ENCODE results near the gene PRMT9. TPM values are rescaled to one million over a fixed set of nuclear protein-coding genes. Genes with fewer than 3 reads are reported as not detected.

The PRMT9 gene
- total RNA-seq, 1 donor from 2014 or later, result 7.1 TPM

DNA sequence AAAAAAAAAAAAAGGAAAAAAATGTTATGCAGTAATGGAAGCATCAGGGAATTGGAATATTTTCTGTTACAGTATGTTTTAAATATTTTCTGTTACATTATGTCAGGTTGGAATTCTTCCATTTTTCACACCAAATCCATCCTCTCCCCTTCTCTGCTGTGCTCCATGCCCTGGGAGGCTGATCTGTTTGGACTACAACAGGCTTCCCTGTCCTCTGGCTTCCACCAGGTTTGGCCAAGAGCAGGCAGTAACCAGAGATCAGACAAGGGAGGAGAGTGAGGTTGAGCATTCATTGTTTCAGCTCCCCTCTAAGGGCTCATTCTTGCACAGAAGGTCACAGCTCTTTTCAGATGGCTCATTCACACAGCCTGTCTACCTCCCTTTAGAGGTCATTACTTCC, 78.5 kb downstream of the PRMT9 start:
- Histone ChIP-seq H3K4me3 (ENCODE audit: low read depth, low read length) (no peak overlapping the region), H3K36me3 (ENCODE audit: control insufficient read depth, insufficient read depth, low read length) (no peaks in the 10 kb centered on the region), H3K27me3 (ENCODE audit: control insufficient read depth, insufficient read depth, low read length) (no peaks in the 10 kb centered on the region)
- FAIRE-seq, result no peak
- TF ChIP-seq, protein P1, sequence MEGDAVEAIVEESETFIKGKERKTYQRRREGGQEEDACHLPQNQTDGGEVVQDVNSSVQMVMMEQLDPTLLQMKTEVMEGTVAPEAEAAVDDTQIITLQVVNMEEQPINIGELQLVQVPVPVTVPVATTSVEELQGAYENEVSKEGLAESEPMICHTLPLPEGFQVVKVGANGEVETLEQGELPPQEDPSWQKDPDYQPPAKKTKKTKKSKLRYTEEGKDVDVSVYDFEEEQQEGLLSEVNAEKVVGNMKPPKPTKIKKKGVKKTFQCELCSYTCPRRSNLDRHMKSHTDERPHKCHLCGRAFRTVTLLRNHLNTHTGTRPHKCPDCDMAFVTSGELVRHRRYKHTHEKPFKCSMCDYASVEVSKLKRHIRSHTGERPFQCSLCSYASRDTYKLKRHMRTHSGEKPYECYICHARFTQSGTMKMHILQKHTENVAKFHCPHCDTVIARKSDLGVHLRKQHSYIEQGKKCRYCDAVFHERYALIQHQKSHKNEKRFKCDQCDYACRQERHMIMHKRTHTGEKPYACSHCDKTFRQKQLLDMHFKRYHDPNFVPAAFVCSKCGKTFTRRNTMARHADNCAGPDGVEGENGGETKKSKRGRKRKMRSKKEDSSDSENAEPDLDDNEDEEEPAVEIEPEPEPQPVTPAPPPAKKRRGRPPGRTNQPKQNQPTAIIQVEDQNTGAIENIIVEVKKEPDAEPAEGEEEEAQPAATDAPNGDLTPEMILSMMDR (IDR thresholded peaks at IDR 0.05; ENCODE audit: insufficient read depth, low read length, severe bottlenecking), result no peak
- DNase-seq (ENCODE audit: low read depth), result no peak

DNA sequence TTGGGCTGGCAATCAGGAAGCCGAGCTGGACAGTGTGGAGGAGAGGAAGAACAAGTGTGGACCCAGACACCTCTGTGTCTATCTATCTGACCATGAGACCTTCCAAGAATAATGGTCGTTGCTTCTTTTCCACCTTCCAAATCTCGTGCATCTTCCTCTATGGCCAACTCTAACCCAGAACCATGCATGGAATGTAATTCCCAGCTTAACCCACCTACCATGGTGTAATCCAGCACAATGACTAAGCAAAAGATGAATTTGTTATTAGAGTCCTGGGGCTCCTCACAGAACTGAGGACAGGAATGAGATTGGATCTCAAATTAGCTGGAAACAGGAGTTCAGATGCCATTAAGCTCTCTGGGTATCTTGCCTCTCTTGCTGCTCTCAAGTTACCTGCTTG, 84.2 kb downstream of the PRMT9 start:
- no peak for FAIRE-seq
- H3K36me3 ChIP-seq (ENCODE audit: control insufficient read depth, insufficient read depth, low read length), result no peaks in the 10 kb centered on the region
- TF ChIP-seq, protein P1 (IDR thresholded peaks at IDR 0.05; ENCODE audit: insufficient read depth, low read length, severe bottlenecking), result no peak

DNA sequence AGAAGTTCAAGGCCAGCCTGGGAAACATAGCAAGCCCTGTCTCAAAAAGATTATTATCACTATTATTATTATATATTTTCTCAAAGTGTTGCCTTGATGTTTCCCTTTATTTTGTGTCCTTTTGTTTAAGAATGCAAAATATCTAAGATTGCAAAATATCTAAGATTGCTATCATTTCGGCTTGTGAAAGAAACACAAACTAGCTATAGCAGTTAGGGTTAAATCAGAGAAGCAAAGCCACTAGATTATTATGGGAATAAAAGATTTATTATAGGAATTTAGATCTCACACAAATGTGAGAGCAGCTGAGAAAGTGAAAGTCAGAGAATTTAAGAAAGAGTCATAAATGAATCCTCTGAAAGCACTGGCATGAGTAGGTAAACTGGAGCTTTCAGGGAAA, 84.8 kb downstream of the PRMT9 start:
- H3K27me3 ChIP-seq (ENCODE audit: control insufficient read depth, insufficient read depth, low read length), result no peaks in the 10 kb centered on the region
- TF ChIP-seq, protein P1 (IDR thresholded peaks at IDR 0.05; ENCODE audit: insufficient read depth, low read length, severe bottlenecking), result no peak
- no peak overlapping the region for H3K4me3 ChIP-seq (ENCODE audit: low read depth, low read length)
- H3K36me3 ChIP-seq (ENCODE audit: control insufficient read depth, insufficient read depth, low read length), result no peaks in the 10 kb centered on the region
- FAIRE-seq, result no peak
- no peak for DNase-seq (ENCODE audit: low read depth)

More for the DNA sequence above, 84.2 kb downstream of the PRMT9 start:
- no peak for DNase-seq (ENCODE audit: low read depth)
- H3K27me3 ChIP-seq (ENCODE audit: control insufficient read depth, insufficient read depth, low read length), result no peaks in the 10 kb centered on the region
- no peak overlapping the region for H3K4me3 ChIP-seq (ENCODE audit: low read depth, low read length)

DNA sequence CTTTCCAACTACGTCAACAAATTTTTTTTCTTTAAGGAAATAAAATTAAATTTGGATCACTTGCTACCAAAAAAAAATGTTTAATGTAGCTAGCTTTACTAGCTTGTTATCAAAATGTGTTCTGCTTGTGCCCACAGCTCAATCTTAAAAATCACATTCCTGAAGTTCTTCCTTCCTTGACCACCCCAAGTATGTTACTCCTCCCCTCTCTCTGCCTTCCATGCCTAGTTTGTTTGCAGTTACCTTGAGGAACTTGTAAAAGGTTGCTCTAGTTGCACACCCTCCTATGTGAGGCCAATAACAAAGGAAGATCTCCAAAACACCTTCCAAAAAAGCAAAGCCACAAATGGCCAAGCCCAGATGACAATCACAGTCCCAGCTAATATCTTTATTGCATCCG, 86.4 kb downstream of the PRMT9 start:
- TF ChIP-seq, protein P1 (IDR thresholded peaks at IDR 0.05; ENCODE audit: insufficient read depth, low read length, severe bottlenecking), result no peak
- Histone ChIP-seq H3K4me3 (ENCODE audit: low read depth, low read length) (no peak overlapping the region), H3K27me3 (ENCODE audit: control insufficient read depth, insufficient read depth, low read length) (no peaks in the 10 kb centered on the region), H3K36me3 (ENCODE audit: control insufficient read depth, insufficient read depth, low read length) (no peaks in the 10 kb centered on the region)
- no peak for DNase-seq (ENCODE audit: low read depth)
- FAIRE-seq, result no peak

DNA sequence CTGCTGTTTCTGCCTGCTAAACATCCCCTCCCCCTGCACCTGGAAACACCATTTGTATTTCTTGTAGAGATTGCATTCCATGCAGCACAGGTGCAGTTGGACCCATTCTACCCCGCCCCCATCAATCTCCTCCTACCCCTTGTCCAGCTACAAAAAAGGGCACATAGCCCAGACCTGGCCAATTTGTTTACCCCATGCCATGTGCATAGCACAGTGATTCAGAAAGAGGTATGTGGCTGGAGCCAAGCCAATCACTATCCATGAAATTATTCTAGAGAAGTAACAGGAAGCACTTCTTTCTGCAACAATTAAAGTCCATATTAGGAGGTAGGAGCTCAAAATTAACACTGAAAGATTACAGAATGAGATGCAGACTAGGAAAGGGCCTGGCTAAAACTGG, 87.0 kb downstream of the PRMT9 start:
- H3K27me3 ChIP-seq (ENCODE audit: control insufficient read depth, insufficient read depth, low read length), result no peaks in the 10 kb centered on the region
- H3K4me3 ChIP-seq (ENCODE audit: low read depth, low read length), result no peak overlapping the region
- TF ChIP-seq, protein P1 (IDR thresholded peaks at IDR 0.05; ENCODE audit: insufficient read depth, low read length, severe bottlenecking), result no peak
- no peak for FAIRE-seq
- no peaks in the 10 kb centered on the region for H3K36me3 ChIP-seq (ENCODE audit: control insufficient read depth, insufficient read depth, low read length)
- peak; percentile 89 for DNase-seq (ENCODE audit: low read depth)

DNA sequence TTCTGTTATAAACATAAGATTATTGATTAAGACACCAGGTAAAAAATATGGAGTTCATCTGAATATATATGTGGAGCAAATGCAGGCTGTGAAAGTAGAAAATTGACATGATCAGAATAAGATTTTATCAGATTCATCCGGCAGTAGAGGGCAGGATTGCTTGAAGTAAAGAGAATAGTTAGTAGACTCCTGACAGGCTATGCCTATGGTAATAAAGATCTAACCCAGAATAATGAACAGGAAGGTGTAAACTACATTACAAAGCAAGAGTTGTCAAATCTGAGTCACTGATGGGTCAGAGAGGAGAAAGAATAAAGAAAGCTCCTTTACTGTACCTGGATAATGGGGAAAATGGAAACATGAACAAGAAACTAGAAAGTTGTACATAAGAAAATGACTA, 87.6 kb downstream of the PRMT9 start:
- peak; percentile 75 for DNase-seq (ENCODE audit: low read depth)
- no peaks in the 10 kb centered on the region for H3K36me3 ChIP-seq (ENCODE audit: control insufficient read depth, insufficient read depth, low read length)
- TF ChIP-seq, protein P1 (IDR thresholded peaks at IDR 0.05; ENCODE audit: insufficient read depth, low read length, severe bottlenecking), result no peak
- no peak overlapping the region for H3K4me3 ChIP-seq (ENCODE audit: low read depth, low read length)
- FAIRE-seq, result no peak
- no peaks in the 10 kb centered on the region for H3K27me3 ChIP-seq (ENCODE audit: control insufficient read depth, insufficient read depth, low read length)
